Retinal pigment epithelial cell (primary cell): ENCODE results near the gene SLIT1.

ENCODE experiments used
- DNase-seq: peaks from one replicate; pipeline ENCODE4 v3.0.0-alpha.2; 2010; ENCODE audit warnings: low read depth
- H3K4me3 ChIP-seq: 2 replicates; pipeline ENCODE4 v1.5.1; 2011; ENCODE audit warnings: mild to moderate bottlenecking, low read length, control low read depth, moderate library complexity
- TF ChIP-seq, protein P1 (sequence below): conservative IDR thresholded peaks from 2 replicates; pipeline ENCODE4 v1.5.1; 2011; ENCODE audit warnings: low read depth, low read length, control low read depth, inconsistent platforms

SLIT1 gene

GRCh38 chr10:97204826-97205679, 19.3 kb upstream of the SLIT1 start:
- TF ChIP-seq, protein P1, sequence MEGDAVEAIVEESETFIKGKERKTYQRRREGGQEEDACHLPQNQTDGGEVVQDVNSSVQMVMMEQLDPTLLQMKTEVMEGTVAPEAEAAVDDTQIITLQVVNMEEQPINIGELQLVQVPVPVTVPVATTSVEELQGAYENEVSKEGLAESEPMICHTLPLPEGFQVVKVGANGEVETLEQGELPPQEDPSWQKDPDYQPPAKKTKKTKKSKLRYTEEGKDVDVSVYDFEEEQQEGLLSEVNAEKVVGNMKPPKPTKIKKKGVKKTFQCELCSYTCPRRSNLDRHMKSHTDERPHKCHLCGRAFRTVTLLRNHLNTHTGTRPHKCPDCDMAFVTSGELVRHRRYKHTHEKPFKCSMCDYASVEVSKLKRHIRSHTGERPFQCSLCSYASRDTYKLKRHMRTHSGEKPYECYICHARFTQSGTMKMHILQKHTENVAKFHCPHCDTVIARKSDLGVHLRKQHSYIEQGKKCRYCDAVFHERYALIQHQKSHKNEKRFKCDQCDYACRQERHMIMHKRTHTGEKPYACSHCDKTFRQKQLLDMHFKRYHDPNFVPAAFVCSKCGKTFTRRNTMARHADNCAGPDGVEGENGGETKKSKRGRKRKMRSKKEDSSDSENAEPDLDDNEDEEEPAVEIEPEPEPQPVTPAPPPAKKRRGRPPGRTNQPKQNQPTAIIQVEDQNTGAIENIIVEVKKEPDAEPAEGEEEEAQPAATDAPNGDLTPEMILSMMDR: no peak
- H3K4me3 ChIP-seq: no peak overlapping the region
- no peak for DNase-seq

- H3K4me3 ChIP-seq: no peak overlapping the region
- DNase-seq: no peak
- TF ChIP-seq, protein P1: no peak
Measured at GRCh38 chr10:97203220-97203619, 17.5 kb upstream of the SLIT1 start.

DNA sequence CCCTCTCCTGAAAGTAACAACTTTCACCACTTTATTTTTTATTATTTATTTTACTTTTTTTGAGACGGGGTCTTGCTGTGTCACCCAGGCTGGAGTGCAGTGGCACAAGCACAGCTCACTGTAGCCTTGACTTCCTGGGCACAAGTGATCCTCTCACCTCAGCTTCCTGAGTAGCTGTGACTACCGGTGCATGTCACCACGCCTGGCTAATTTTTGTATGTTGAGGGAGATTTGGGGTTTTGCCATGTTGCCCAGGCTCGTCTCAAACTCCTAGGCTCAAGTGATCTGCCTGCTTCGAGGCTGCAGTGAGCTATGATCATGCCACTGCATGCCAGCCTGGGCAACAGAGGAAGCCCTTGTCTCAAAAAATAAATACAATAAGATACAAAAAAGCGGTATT, 14.9 kb upstream of the SLIT1 start:
- TF ChIP-seq, protein P1: no peak
- DNase-seq: no peak
- H3K4me3 ChIP-seq: no peak overlapping the region

DNA sequence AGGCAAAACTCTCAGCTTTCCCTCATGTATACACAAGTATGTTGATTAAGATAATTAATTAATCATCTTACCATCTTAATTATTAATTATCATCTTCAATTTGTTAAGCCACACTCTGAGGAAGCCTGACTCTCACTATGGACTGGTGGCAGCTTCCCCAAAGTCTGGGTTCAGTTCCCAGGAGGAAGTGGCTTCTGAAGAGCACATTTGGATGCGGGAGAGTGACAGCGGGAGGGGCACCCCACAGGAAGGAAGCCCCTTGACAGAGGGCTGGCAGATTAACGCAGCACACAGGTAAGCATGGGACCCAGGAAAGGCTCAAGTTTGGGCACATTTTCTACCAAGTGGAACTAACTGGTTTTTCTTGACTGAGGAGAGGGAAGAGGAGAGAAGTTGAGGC, 13.4 kb upstream of the SLIT1 start:
- no peak for DNase-seq
- TF ChIP-seq, protein P1: no peak
- H3K4me3 ChIP-seq: no peak overlapping the region

DNA sequence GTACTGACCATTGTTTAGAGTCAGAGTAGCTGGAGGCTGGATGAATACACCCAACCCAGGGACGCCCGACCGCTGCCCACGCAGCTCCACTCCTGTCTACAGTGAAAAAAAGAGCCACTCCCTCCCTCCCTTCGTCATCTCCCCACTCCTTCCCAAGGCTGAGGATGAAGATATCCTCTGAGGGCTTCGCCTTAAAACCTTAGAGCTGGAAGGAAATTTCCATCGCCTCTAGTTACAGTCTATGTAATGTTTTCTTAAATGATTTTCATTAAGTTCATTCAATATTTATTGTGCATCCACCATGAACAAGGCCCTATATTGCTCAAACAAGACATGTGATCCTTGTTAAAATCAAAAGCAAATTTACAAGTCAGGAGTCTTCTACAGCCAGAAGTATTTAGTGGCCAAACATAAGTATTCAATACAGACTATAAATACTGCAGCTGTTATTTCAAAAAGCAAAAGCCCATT, 11.3 kb upstream of the SLIT1 start:
- TF ChIP-seq, protein P1: no peak
- no peak for DNase-seq
- no peak overlapping the region for H3K4me3 ChIP-seq

DNA sequence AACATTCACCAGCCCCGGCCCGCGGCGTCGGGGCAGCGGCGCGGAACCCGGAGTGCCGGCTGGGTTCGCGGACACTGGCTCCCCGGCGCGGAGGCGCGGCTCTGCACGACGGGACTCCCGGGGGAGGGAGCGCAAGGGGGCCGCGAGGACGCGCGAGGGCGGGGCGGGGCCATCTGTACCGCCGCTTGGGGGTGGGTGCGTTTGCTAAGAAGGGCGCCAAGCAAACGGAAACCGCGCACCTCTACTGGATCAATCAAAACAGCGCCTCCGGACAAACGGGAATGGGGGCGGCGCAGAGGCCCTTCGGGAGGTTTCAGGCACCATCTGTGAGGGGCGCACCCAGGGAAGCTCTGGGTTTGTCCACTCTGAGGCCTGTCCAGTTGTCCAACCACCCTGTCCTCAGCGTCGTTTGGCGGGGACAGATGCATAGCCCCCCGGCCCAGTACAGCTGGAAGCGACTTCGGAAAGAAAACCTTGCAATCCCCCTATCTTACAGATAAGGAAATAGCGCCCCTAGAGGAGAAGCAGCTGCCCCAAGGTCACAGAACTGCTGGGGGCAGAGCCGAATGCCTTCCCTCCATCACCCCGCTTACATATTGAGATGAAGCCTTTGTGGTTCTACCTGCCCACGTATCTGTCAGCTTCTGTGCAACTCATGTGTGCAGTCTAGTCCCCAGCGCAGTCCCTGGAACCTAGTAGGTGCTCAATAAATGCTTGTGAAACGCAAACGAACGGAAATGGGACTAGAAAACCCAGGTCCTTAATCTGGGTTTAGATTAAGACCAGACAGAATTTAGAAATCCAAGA, 10.7 kb upstream of the SLIT1 start:
- TF ChIP-seq, protein P1: peak; percentile 84
- peak overlapping the region; percentile 57 for H3K4me3 ChIP-seq
- peak; percentile 21 for DNase-seq
